GM19240 (cell line): ENCODE results near the gene GDI1.
"Not testable (repeated sequence)": the region's sequence is repeated elsewhere in the genome, so short reads cannot be mapped to it uniquely, and the experiment has no call there.

Experiments
- DNase-seq: peaks from one replicate; pipeline ENCODE4 v3.0.0; 2011; ENCODE audit warnings: low spot score; ENCODE audit not compliant: insufficient read length

GDI1 gene

DNA sequence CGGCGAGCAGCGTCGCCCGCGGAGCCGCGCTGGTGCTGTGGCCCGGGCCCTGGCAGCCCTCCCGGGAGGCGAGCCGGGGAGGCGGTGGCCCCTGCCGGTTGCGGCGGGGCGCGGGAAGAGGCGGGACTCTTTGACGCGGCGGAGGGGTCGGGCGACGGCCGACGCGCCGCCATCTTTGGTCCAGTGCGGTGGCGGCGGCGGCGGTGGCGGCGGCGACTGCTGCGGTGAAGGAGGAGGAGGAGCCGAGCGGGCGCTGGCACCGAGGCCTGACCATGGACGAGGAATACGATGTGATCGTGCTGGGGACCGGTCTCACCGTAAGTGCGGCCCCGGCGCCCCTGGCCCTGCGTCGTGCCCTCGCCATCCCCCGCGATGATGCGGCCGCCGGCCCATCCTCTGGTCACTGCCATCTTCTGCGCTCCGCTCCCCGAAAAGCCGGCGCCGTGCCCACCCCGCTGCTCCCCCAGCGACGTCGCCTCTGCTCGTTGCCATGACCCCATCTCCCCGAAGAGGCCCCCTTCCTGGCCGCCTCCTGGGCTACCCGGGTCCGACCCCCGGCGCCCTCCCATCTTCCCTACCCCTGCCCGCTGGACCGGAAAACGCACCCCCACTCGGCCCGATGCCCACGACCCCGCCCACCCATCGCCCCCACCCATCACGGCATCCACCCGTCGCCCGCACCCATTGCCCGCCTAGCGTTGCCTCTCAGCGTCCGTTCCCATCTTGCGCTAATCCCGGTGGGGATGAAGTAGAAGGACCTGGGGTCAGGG, at the start of gene GDI1:
GDI1 (plus strand) TSS at position 172 of the 770 bp plus-strand sequence; CDS start at position 273, 101 bp downstream.
- DNase-seq = no peak

DNA sequence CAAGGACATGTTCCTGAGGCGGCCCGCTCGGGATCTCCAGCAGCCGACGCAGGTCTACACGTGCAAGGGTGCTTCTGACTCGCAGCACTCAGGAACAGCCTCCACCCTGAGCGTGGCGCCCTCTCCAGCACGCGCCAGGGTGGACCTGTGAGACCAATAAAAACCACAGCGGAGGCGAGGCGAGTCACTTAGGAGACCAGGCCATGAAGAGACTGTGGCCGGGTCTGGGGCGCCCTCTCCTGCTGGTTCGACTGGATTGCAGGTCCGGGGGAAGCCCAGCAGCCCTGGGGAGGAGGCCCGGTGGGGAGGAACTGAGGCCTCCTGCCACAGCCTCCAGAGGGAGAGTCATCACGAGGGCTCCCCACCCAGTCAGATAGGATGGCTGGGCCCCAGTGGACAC, 48.9 kb upstream of the GDI1 start:
- DNase-seq = not testable (repeated sequence)

DNA sequence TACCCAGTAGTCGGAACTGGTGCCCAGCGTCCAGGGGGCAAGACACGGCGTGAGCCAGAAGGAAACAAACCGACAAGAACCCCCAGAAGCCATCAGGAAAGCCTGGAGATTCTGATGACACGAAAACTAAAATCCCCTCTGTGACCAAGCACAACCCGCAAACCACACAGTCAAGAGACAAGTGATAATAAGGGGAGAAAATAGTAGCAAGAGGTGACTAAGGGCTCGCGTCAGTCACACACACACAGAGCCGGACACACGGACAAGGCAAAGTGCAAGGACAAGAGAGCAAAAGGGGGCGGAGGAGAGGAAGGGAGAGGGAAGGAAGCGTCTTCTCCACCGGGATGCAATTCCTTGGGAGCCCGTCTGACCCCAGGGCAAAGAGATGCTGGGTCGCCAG, 48.3 kb upstream of the GDI1 start:
- not testable (repeated sequence) for DNase-seq

DNA sequence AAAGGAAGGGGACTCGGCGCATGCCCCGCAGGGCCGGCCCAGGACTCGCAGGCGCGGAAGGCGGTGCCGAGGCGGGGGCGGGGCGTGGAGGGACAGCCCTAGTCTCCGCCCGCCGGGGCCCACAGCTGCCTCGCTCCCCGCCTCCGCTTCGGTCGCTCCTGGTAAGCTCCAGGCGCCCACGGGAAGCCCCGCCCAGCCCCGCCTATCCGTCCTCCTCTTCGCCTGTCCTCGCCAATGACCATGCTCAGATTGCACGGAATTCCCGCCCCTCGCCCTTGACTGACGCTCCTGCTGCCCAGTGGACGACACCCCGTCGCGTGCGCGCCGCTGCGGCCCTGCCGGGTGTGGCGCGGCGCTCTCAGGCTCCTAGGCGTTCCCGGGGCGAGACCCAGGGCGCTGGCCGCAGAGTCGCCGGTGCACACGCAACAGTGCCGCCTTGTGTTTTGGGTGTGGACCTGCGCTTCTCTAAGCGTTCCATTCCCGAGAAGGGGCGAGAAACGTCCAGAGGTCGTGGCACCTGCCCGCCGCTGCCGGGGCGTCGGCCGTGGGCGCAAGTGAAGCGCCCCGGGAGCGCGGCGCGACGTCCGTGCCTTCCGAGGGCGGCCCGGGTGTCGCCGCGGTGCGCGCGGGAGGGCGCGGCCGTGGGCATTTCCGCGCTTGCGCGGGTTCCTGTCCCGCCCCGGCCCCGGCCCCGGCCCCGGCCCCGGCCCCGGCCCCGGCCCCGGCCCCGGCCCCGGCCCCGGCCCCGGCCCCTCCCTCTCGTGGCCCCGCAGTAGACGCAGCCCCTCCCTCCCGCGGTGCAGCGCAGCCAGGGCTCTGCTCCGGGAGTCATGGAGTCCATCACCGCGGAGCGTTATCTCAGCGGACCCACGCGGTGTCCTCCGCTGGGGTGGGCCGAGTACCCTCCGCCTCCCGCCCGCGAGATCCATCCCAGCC, 46.9 kb upstream of the GDI1 start:
- not testable (repeated sequence) for DNase-seq

DNA sequence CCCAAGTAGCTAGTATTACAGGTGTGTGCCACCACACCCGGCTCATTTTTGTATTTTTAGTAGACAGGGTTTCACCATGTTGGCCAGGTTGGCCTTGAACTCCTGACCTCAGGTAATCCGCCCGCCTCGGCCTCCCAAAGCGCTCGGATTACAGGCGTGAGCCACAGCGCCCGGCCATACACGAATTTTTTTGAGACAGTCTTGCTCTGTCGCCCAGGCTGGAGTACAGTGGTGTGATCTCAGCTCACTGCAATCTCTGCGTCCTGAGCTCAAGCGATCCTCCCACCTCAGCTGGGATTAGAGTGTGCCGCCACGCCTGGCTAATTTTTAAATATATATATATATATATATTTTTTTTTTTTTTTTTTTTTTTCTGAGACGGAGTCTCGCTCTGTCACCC, 40.6 kb upstream of the GDI1 start:
- not testable (repeated sequence) for DNase-seq

DNA sequence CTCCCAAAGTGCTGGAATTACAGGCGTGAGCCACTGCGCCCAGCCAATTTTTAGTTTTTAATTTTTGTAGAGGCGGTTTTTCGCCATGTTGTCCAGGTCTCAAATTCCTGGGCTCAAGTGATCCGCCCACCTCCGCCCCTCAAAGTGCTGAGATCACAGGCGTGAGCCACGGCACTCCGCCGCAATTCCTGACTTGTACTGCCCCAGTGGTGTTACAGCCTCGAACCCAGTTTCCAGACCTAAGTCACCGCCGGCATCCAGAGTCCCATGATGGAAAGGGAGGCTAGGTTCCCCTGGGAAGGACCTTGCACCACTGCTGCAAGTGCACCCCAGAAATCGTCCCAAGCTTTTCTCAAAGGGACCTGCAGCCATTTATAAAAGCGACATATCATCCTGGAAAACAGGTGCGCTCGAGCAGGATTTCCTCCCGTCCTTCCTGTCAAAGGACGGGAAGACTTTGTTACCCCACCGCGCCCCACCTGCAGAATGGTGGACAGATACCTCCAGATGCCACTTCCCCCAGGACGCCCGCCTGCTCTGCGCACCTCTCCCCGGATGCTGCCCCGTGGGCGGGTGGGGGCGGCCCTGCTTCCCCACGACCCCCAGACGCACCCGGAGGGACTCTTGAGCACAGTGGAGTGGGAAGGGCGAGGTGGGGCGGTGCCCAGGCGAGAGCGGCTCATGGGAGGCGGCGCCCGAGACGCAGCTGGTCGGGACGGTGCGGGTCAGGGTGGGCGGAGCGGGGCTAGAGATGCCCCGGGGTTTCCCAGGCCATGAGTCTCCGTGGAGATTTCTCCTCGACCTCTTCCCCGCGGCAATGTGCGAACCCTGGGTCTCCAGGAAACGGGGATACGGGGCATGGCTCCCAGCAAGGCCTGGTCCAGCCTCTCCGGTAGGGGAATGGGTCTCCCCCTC, 39.7 kb upstream of the GDI1 start:
- no peak for DNase-seq

DNA sequence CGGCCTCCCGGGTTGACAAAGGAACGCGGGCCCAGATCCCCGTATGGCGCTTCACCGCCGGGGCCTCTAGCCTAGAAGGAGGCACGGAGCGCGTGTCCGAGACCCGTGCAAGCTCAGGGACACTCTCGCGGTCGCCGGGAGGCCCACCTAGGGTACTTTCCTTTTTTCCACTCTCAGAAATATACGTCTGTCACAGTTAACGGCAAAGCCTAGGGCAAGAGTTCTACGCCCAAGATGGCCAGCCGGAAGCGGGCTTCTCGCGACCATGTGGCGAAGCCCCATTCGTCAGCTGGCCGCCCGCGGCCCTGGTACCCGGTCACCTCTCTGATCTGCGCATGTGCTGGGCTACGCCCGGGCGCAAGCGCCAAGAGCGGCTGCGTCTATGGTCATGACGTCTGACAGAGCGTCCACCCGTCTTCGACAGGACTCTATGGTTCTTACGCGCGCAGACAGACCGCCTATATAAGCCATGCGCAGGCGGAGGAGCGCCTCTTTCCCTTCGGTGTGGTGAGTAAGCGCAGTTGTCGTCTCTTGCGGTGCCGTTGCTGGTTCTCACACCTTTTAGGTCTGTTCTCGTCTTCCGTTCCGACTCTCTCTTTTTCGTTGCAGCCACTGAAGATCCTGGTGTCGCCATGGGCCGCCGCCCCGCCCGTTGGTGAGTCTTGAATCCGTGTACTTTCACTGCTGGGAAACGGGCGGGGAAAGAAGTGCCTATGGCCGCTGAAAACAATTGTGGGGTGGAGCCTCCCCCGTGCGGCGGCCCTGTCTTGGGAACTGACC, 38.9 kb upstream of the GDI1 start, which contains the start of gene RPL10:
RPL10 (plus strand) TSS at position 490 of the 780 bp plus-strand sequence; CDS start at position 633, 143 bp downstream.
- peak; percentile 70 for DNase-seq

DNA sequence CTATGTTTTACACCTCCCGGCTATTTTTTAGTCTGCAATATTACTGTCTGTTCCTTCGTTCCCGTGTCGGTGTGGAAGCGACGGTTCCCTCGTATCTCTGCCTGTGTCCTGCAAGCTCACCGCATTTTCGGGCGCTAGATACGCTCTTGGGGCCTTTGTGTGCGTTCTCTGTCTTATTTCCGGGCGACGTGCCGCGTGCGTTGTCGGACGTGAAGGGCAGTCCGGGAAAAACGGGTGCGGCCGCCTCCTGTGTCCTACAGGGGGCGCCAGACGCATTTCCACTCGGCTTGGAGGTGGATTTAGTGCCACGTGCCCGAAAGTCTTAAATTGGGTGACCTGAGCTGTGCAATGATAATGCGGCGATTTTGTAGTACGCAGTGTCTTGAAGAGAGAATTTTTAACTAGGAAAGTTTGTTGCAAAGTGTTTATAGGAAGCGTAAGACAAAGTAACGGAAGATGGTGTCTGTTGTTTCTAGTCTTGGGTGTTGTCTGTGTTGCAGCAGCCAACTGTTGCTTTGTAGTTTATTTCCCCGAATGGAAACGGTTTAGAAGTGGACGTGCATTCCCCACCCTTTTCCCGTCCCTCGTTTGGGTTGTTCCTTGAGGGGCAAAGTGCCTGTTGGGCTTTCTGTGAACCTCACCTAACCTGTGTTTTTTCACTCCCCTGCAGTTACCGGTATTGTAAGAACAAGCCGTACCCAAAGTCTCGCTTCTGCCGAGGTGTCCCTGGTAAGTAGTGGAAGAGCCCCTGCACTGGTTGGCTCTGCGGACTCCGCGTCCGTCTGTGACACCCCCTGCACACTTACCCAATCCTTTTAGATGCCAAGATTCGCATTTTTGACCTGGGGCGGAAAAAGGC, 38.1 kb upstream of the GDI1 start:
- no peak for DNase-seq

DNA sequence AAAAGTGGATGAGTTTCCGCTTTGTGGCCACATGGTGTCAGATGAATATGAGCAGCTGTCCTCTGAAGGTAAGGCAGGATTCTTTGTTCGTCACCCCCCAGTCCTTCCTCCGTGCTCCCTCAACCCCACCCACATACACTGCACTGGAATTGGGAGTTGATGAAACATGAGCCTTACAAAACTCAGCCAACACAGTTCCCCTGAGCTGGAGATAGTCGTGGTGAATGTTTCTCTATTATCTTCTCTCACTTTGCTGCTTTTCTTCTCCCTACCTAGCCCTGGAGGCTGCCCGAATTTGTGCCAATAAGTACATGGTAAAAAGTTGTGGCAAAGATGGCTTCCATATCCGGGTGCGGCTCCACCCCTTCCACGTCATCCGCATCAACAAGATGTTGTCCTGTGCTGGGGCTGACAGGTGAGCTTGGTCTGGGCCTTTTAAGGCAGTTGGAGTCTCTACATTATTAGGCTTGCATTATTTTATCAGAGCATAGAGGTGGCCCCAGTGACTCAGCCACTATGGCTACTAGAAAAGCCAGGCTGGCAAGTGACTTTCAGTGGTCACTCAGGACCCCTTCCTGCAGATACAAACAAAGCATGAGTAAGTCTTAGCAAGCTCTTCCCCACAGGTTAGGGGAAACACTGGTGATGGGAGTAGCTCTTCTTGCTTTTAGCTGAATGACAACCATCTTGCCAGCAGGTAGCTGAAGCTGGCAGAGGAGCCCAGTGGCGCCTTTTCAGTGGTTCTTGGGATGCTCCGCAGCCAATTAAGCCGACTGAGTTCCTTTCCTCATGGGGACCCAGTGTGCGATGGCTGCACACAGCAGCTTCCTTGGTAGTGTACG, 37.2 kb upstream of the GDI1 start:
- no peak for DNase-seq

DNA sequence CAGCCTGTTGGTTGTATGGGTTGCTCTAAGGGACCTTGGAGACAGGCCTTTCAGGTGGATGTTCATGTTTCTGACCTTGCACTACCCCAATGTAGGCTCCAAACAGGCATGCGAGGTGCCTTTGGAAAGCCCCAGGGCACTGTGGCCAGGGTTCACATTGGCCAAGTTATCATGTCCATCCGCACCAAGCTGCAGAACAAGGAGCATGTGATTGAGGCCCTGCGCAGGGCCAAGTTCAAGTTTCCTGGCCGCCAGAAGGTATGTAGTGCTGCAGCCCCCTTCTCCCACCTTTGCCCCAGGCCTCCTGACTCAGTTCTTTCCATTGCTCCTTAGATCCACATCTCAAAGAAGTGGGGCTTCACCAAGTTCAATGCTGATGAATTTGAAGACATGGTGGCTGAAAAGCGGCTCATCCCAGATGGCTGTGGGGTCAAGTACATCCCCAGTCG, 36.6 kb upstream of the GDI1 start:
- not testable (repeated sequence) for DNase-seq

DNA sequence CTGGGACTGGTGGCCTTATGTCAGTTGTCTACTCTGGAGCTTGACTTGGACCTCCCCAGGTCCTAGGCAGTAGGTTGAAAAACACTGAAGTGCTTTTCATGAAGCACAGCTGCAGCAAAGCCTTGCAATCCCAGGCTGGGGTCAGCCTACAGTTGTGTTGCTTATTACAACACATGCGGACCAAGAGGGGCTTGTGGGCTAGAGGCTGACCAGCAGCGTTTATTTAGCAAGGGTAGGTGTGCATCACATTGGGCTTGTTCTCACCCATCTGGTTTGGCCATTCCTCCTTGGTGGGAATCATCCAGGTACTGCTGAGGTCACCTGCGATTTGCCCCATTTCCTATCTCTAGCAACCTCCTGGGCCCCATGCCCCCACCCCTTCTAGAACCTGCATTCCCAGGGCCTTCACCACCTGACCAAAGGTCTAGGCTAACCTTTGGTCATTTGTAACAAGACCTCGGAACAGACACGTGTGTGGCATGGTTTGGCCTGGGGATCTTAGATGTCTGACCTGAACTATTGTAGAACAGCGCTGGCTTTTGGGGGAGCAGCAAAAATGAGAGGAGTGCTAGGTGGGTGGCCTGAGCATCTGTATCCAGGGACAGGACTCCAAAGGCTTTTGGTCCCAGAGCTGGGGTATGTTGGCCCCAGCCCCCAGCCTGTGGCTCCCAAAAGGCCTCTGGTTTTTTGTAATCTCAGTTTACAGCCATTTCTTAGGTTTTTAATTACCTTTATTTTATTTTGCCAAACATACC, 35.7 kb upstream of the GDI1 start:
- DNase-seq = no peak

DNA sequence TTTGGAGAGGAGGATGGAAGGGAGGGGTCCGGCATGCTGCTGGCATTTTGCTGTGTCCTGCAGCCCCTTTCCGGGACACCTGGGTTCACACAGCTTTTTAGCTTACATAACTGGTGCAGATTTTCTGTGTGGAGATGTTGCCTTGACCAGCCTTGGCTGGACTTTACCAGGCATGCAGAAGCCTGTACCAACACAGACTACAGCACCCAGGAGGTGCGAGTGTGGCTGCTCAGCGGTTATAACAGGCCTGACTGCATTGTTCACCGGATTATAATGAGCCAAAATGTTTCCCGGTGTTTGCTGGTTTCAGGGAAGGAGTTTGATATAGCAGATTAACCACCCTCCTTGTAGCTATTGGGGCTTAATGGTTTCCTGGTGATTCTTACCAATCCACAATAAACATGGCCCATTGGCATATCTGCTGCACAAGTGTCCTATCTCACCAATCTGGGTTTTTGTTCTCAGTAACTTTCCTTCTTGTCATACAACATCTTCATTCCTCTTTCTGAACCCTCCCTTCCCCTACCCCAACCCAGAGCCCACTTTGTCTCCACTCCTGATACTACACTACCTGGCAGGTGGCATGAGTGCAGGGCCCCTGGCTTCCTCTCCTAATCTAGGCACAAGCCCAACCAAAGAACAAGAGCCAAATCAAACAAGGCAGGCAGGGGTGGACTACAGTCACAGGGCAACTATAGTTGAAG, 34.9 kb upstream of the GDI1 start:
- DNase-seq = no peak

DNA sequence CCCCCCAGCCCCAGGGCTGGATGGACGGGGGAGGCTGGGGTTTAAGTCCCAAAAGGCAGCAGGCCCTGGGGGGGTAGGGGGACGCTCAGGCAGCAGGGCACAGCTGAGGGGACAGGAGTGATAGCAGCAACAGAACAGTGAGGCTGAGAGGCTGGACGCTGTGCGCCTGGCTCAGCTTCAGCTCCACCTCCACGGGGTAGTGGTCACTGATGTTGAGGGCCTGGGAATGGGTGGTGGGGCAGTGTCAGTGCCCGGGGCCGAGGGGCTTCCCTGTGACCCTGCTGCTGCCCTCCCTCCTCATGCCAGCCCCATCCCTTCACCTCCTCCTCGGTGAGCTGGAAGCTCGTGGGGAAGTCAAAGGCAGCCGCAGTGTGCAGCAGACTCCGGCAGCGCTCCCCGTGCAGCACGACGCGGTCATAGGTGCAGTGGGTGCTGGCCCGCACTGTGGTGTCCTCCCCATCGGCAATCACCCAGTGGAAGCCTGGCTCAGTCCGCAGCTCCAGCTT, 34.3 kb upstream of the GDI1 start:
- no peak for DNase-seq

DNA sequence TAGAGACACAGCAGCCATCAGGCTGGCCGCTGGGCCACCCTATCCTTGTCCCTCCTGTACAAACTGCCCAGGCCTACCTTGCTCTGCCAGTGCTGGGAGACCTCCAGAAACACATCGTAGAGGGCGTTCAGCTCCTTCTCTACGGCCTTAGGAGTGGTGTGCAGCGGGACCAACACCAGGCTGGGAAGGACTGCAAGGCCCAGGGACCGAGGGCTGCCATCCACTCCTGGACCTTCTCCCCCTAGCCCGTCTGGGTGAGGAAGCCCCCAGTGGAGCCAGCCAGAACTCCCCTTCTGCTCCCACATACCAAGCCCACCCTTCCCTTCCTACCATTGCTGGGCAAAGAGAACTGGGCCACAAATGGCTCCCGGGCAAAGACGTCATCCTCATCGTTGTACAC, 33.8 kb upstream of the GDI1 start:
- DNase-seq = no peak

DNA sequence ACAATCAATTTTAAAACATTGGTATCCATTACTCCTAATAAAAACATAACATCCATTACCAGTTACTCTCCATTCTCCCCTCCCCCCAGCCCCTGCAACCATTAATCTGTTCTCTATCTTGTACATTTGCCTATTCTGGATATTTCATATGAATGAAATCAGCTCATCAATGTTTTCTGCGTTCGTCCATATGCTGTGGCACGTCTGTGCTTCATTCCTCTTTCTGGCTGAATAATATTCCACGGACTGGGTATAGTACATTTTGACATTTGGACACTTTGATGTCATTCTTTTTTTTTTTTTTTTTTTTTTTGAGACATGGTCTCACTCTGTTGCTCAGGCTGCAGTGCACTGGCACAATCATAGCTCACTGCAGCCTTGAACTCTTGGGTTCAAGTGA, 33.1 kb upstream of the GDI1 start:
- no peak for DNase-seq

DNA sequence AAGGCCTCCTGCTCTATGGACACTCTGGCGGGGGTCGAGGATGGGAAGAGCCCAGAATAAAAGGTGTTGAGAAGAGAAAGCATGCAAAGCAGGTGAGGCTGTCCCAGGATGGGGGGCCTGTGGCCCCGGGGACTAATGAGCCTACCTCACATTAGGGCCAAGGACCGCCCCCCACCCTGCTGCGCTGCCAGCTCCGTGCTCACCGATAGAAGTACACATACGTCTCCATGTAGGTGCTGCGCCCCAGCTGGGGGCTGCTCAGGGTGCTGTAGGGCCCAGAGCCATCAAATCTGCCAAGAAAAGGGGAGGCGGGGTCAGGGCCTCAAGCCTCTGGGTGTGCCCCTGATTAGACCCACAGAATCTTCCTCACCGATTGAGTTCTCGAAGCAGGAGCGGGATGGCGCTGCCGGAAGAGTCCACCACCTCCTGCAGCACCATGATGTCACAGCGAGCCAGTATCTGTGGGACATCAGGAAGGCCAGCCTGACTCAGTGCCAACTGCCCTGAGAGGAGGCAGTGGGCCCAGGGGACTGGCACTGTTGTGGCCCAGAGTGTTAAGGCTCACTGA, 32.2 kb upstream of the GDI1 start:
- DNase-seq = no peak
